NB4 (cell line): ENCODE measurements around the gene EHMT2.
"Not testable (repeated sequence)": the region's sequence is repeated elsewhere in the genome, so short reads cannot be mapped to it uniquely, and the experiment has no call there.

Experiments
- DNase-seq: peaks from one replicate; pipeline ENCODE4 v3.0.0; 2010; ENCODE audit warnings: low read depth
- H3K4me3 ChIP-seq: one replicate; pipeline ENCODE4 v1.5.1; 2011; ENCODE audit warnings: mild to moderate bottlenecking, low read depth, low read length, moderate library complexity
- CTCF ChIP-seq: IDR thresholded peaks from one replicate; pipeline ENCODE4 v1.5.1; 2012; ENCODE audit warnings: low read depth, low read length
- MAX ChIP-seq: IDR thresholded peaks from 2 replicates; pipeline ENCODE4 v1.6.1; 2011; ENCODE audit warnings: low read depth, low read length
- MYC ChIP-seq: IDR thresholded peaks from 2 replicates; pipeline ENCODE4 v1.6.1; 2011; ENCODE audit warnings: low read depth, low read length
- POLR2A ChIP-seq: IDR thresholded peaks from 2 replicates; pipeline ENCODE4 v1.6.1; 2011; ENCODE audit warnings: mild to moderate bottlenecking; ENCODE audit not compliant: insufficient read length; ENCODE audit errors: extremely low read depth

EHMT2 gene

DNA sequence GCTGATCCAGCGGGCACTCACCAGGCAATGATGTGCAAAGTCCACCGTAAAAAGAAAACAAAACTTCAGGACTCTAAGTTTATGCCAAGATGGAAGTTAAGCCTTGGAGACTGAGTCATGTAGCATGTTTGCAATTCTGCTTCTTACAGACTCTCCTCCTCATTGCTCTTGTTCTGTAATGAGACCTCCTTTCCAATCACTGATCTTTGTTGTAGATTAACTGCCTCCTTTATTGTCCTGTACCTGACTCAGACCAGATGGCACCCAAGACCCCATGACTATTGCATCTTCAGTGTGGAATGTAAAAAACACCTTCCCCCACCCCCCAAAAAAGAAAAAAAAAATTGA, 46.0 kb downstream of the EHMT2 start:
- TF ChIP-seq POLR2A = no peak
- TF ChIP-seq CTCF = no peak
- no peak for TF ChIP-seq MAX
- no peak for TF ChIP-seq MYC
- no peak overlapping the region for H3K4me3 ChIP-seq
- no peak for DNase-seq

DNA sequence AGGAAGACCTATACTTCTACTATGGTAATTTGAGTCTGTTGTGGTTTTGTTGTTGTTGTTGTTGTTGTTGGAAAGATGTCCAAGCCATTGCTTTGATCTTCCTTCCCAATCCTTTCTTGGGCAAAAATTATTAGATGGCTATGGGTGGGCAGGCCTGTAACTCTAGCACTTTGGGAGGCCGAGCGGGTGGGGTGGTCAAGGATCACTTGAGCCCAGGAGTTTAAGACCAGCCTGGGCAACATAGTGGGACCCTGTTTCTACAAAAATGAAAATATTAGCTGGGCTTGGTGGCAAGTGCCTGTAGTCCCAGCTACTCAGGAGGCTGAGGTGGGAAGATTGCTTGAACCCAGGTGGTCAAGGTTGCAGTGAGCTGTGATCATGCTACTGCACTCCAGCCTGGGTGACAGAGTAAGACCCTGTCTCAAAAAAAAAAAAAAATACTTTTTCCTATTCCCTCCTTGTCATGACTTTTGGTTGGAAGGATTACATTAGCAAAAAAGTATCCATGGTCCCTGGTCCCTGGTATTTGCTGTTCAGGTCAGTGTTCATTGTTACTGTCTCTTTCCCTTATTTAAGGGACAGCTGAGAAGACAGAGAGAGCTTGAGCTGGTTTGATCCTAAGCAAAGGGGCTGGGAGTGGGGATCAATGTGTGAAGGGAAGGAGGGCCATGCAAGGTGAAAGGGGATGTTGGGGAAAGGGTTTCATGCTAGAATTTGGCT, 46.6 kb downstream of the EHMT2 start:
- H3K4me3 ChIP-seq = no peak overlapping the region
- no peak for DNase-seq
- no peak for TF ChIP-seq MYC
- TF ChIP-seq CTCF = no peak
- no peak for TF ChIP-seq POLR2A
- no peak for TF ChIP-seq MAX

GRCh38 chr6:31847276-31847978, 50.1 kb downstream of the EHMT2 start:
- no peak for DNase-seq
- TF ChIP-seq MYC = no peak
- no peak for TF ChIP-seq POLR2A
- TF ChIP-seq MAX = no peak
- TF ChIP-seq CTCF = no peak
- no peak overlapping the region for H3K4me3 ChIP-seq

GRCh38 chr6:31844507-31844906, 53.0 kb downstream of the EHMT2 start:
- DNase-seq = no peak
- no peak for TF ChIP-seq MAX
- TF ChIP-seq CTCF = no peak
- TF ChIP-seq POLR2A = no peak
- TF ChIP-seq MYC = no peak
- H3K4me3 ChIP-seq = no peak overlapping the region

GRCh38 chr6:31842053-31842452, 55.4 kb downstream of the EHMT2 start:
- DNase-seq = peak; percentile 41
- TF ChIP-seq CTCF (no peak), MAX (no peak), MYC (no peak), POLR2A (no peak)

GRCh38 chr6:31839779-31840126, 57.7 kb downstream of the EHMT2 start:
- not testable (repeated sequence) for DNase-seq, H3K4me3 ChIP-seq

More at GRCh38 chr6:31842053-31842452, 55.4 kb downstream of the EHMT2 start:
- no peak overlapping the region for H3K4me3 ChIP-seq
